ENCODE data around the gene TAF1D. TPM values are rescaled to one million over a fixed set of nuclear protein-coding genes. Genes with fewer than 3 reads are reported as not detected.
A peak's percentile ranks its signal among the peaks of the same experiment; 100 is the strongest.

TAF1D gene
- total RNA-seq, 6 experiments from 2014 or later = 28.0 to 69.2 (median 49.3) TPM

DNA sequence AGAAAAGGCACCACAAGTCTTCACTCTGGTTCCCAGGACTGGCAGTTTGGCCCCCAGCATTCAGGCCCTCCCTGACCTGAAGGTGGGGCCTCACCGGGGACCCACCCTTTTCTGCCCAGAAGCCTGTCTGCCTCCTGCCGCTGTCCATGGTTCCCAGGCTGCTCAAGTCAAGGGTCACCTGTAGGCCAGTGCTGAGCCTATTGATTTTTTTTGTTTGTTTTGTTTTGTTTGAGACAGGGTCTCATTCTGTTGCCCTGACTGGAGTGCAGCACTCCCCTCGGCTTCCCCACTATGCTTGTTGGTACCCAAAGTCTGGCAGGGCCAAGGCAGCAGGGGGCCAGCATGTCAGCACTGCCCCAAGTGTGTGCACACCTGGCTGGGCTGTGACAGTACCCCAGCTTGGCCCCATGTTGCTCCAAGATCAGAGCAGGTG is 31.8 kb upstream of the TAF1D start:
- TF ChIP-seq POLR2A (IDR thresholded peaks at IDR 0.05) = no peak
- TF ChIP-seq, protein P1, sequence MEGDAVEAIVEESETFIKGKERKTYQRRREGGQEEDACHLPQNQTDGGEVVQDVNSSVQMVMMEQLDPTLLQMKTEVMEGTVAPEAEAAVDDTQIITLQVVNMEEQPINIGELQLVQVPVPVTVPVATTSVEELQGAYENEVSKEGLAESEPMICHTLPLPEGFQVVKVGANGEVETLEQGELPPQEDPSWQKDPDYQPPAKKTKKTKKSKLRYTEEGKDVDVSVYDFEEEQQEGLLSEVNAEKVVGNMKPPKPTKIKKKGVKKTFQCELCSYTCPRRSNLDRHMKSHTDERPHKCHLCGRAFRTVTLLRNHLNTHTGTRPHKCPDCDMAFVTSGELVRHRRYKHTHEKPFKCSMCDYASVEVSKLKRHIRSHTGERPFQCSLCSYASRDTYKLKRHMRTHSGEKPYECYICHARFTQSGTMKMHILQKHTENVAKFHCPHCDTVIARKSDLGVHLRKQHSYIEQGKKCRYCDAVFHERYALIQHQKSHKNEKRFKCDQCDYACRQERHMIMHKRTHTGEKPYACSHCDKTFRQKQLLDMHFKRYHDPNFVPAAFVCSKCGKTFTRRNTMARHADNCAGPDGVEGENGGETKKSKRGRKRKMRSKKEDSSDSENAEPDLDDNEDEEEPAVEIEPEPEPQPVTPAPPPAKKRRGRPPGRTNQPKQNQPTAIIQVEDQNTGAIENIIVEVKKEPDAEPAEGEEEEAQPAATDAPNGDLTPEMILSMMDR (IDR thresholded peaks at IDR 0.05) = no peak
- no peaks in the 10 kb centered on the region for H3K36me3 ChIP-seq
- intact Hi-C loops (cut with DNase I) = no loop called here
- no peaks in the 10 kb centered on the region for H3K9me3 ChIP-seq
- WGBS (ENCODE audit: insufficient coverage, low coverage, low lambda C conversion rate, missing lambda C conversion rate) = 33% methylated on average over 2 of the region's 3 CpGs
- H3K4me3 ChIP-seq = no peak overlapping the region
- DNase-seq (no peak), ATAC-seq (peak in 2 of 4 donors; percentile 42 to 43)
- no peaks in the 10 kb centered on the region for H3K27me3 ChIP-seq
- H3K27ac ChIP-seq = no peak overlapping the region
- H3K4me1 ChIP-seq = no peaks in the 10 kb centered on the region

DNA sequence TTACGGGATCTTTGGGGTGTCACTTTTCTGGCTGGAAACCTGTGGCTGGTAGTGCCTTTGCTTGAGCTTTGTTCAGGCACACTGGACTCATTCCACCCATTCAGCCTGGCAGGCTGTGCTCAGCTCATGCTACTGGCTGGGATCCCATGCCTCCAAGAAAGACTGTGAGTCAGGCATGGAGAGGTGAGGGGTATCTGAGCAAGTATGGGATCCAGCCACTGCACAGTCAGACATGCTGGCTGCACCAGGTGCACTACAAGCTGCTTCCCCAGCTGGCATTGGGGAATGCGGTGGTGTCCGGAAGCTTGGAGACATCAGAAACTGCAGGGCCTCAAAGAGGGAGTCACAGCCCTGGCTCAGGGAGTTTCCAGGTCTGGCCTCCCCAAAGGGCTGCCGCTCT is 30.8 kb upstream of the TAF1D start:
- H3K4me3 ChIP-seq = no peak overlapping the region
- H3K4me1 ChIP-seq = no peaks in the 10 kb centered on the region
- intact Hi-C loops (cut with DNase I) = no loop called here
- DNase-seq (no peak), ATAC-seq (no peak)
- no peaks in the 10 kb centered on the region for H3K36me3 ChIP-seq
- H3K27me3 ChIP-seq = no peaks in the 10 kb centered on the region
- TF ChIP-seq, protein P1 (IDR thresholded peaks at IDR 0.05) = no peak
- no peak for TF ChIP-seq POLR2A (IDR thresholded peaks at IDR 0.05)
- 100% methylated on average over 1 of the region's 4 CpGs for WGBS (ENCODE audit: insufficient coverage, low coverage, low lambda C conversion rate, missing lambda C conversion rate)
- H3K9me3 ChIP-seq = no peaks in the 10 kb centered on the region
- H3K27ac ChIP-seq = no peak overlapping the region

DNA sequence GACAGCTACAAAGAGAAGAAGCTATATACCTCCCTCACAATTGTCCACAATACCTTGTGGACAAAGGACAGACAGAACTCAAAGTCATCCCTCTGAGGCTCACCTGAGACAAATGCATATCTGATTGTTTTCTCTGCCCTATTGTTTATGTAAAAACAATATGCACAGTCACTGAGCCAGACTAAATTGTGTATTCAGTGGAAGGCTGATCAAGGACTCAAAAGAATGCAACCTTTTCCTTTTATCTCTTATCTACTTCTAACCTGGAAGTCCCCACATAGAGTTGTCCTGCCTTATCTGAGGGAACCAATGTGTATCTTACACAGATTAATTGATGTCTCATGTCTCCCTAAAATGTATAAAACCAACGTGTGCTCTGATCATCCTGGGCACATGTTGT is 28.9 kb upstream of the TAF1D start:
- H3K4me1 ChIP-seq = peaks cover 0 to 4% (median 0%) of the 10 kb centered on the region in 4 donors
- ATAC-seq (no peak), DNase-seq (no peak)
- TF ChIP-seq, protein P1 (IDR thresholded peaks at IDR 0.05) = no peak
- TF ChIP-seq POLR2A (IDR thresholded peaks at IDR 0.05) = no peak
- 40% methylated on average over 1 of the region's 1 CpG for WGBS (ENCODE audit: insufficient coverage, low coverage, low lambda C conversion rate, missing lambda C conversion rate)
- no peaks in the 10 kb centered on the region for H3K9me3 ChIP-seq
- intact Hi-C loops (cut with DNase I) = no loop called here
- H3K36me3 ChIP-seq = no peaks in the 10 kb centered on the region
- H3K27ac ChIP-seq = no peak overlapping the region
- H3K27me3 ChIP-seq = no peaks in the 10 kb centered on the region
- no peak overlapping the region for H3K4me3 ChIP-seq

DNA sequence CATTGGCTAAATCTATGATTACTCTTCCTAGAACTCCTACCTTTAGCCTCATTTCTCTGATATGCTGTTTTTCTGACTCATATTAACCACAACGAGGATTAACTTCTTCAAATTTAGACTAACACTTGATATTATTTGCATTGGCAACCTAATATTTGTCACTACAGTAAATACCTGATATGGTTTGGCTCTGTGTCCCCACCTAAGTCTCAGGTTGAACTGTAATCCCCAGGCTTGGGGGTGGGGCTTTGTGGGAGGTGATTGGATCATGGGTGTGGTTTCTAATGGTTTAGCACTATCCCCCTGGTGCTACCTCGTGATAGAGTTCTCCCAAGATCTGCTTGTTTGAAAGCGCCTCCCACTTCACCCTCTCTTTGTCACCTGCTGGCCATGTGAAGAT is 25.7 kb upstream of the TAF1D start:
- no peak overlapping the region for H3K27ac ChIP-seq
- peaks cover 0 to 9% (median 0%) of the 10 kb centered on the region in 4 donors for H3K4me1 ChIP-seq
- no peak for DNase-seq
- H3K36me3 ChIP-seq = peaks cover 0 to 20% (median 8%) of the 10 kb centered on the region in 4 donors
- ATAC-seq = no peak
- H3K4me3 ChIP-seq = no peak overlapping the region
- WGBS (ENCODE audit: insufficient coverage, low coverage, low lambda C conversion rate, missing lambda C conversion rate) = 64% methylated on average over 3 of the region's 3 CpGs
- intact Hi-C loops (cut with DNase I) = no loop called here
- H3K27me3 ChIP-seq = no peaks in the 10 kb centered on the region
- no peaks in the 10 kb centered on the region for H3K9me3 ChIP-seq
- TF ChIP-seq POLR2A (IDR thresholded peaks at IDR 0.05) = no peak
- TF ChIP-seq, protein P1 (IDR thresholded peaks at IDR 0.05) = no peak

DNA sequence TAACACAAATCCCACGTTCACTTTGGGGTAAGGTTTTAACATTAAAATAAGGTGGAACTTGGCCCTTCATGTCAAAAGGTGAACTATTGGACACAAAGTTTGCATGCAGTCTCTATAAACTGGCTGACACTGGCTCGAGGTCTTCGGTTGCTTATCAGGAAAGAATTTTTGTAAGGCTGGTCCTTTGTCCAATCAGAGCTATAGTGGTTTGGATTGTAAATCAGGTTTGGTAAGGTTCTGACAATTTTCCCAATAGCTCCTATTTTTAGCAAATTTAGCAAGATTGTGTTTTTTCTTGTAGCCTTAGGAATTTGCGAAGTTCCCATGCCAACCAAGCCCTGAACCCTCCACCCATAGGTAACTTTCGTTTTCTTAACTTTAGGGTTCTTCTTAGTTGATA is 25.2 kb upstream of the TAF1D start:
- Histone ChIP-seq H3K27me3 (no peaks in the 10 kb centered on the region), H3K4me1 (peaks cover 0 to 9% (median 0%) of the 10 kb centered on the region in 4 donors), H3K9me3 (no peaks in the 10 kb centered on the region), H3K27ac (no peak overlapping the region), H3K36me3 (peaks cover 0 to 25% (median 8%) of the 10 kb centered on the region in 4 donors), H3K4me3 (no peak overlapping the region)
- DNase-seq (no peak), ATAC-seq (no peak)
- 79% methylated on average over 5 of the region's 5 CpGs for WGBS (ENCODE audit: insufficient coverage, low coverage, low lambda C conversion rate, missing lambda C conversion rate)
- TF ChIP-seq, protein P1 (IDR thresholded peaks at IDR 0.05) = no peak
- TF ChIP-seq POLR2A (IDR thresholded peaks at IDR 0.05) = no peak
- intact Hi-C loops (cut with DNase I) = no loop called here
